HEK293 (cell line): Measurements from ENCODE around the gene ZNF486.

Experiments
- FEZF1 ChIP-seq: fragments of 450-650 bp; formaldehyde crosslinking; IDR thresholded peaks from 2 replicates; pipeline ENCODE4 v1.5.1; 2016; ENCODE audit warnings: missing biosample characterization, missing genetic modification characterization
- HOXC10 ChIP-seq: sonication (generic); formaldehyde crosslinking; IDR thresholded peaks from 2 replicates; pipeline ENCODE4 v1.8.1; 2023; ENCODE audit warnings: mild to moderate bottlenecking, missing genetic modification reagents
- KLF1 ChIP-seq: fragments of 450-650 bp; formaldehyde crosslinking; IDR thresholded peaks from 2 replicates; pipeline ENCODE4 v1.5.1; 2016; ENCODE audit warnings: missing biosample characterization, missing genetic modification characterization
- KLF16 ChIP-seq: fragments of 450-650 bp; formaldehyde crosslinking; IDR thresholded peaks from 2 replicates; pipeline ENCODE4 v1.5.1; 2017; ENCODE audit warnings: missing biosample characterization, missing genetic modification characterization
- PRDM1 ChIP-seq: fragments of 450-650 bp; formaldehyde crosslinking; IDR thresholded peaks from 2 replicates; pipeline ENCODE4; 2016; ENCODE audit warnings: missing biosample characterization, missing genetic modification characterization
- TCF7L2 ChIP-seq: IDR thresholded peaks from 2 replicates; pipeline ENCODE4 v1.6.1; 2011; ENCODE audit warnings: low read depth, mild to moderate bottlenecking, inconsistent platforms, low read length, moderate library complexity, borderline replicate concordance
- YY1 ChIP-seq: fragments of 450-650 bp; formaldehyde crosslinking; IDR thresholded peaks from 2 replicates; pipeline ENCODE4 v1.5.1; 2018; ENCODE audit warnings: missing biosample characterization, missing genetic modification characterization
- ZBTB1 ChIP-seq: fragments of 450-650 bp; formaldehyde crosslinking; IDR thresholded peaks from 2 replicates; pipeline ENCODE4 v1.5.1; 2016; ENCODE audit warnings: missing biosample characterization, missing genetic modification characterization
- ZBTB17 ChIP-seq: fragments of 450-650 bp; formaldehyde crosslinking; IDR thresholded peaks from 2 replicates; pipeline ENCODE4 v1.5.1; 2016; ENCODE audit warnings: missing biosample characterization, missing genetic modification characterization
- ZBTB8A ChIP-seq: fragments of 450-650 bp; formaldehyde crosslinking; IDR thresholded peaks from 2 replicates; pipeline ENCODE4 v1.5.1; 2016; ENCODE audit warnings: missing biosample characterization, missing genetic modification characterization
- ZNF24 ChIP-seq: fragments of 450-650 bp; formaldehyde crosslinking; IDR thresholded peaks from 2 replicates; pipeline ENCODE4 v1.5.1; 2016; ENCODE audit warnings: missing biosample characterization, missing genetic modification characterization
- ZNF398 ChIP-seq: fragments of 450-650 bp; formaldehyde crosslinking; IDR thresholded peaks from 2 replicates; pipeline ENCODE4 v1.5.1; 2017; ENCODE audit warnings: missing biosample characterization, missing genetic modification characterization
- ZNF610 ChIP-seq: fragments of 450-650 bp; formaldehyde crosslinking; IDR thresholded peaks from 2 replicates; pipeline ENCODE4 v1.5.1; 2016; ENCODE audit warnings: missing biosample characterization, missing genetic modification characterization, borderline replicate concordance
- TF ChIP-seq, protein P1 (sequence below): fragments of 450-650 bp; formaldehyde crosslinking; IDR thresholded peaks from 2 replicates; pipeline ENCODE4 v1.5.1; 2016; ENCODE audit warnings: missing biosample characterization, missing genetic modification characterization

DNA sequence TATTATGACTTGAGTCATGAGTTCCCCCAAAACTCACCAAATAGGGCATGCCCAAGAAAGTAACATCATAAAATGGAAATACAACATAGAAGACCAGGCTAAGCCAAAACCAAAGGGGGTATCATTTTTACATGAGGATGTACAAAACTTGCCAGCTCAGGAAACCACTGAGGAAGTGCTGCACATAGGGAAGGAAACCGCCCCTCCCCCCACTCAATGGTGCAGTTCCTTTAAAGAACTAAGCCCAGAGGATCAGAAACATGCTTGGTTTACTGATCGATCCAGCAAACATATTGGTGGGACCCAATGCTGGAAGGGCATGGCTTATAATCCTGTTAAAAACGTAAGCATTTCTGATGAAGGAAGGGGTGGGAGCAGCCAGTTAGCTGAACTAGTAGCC lies 4.2 kb upstream of the ZNF486 start:
- TF ChIP-seq KLF1 (no peak), KLF16 (tag by site-specific recombination) (no peak), FEZF1 (tag by site-specific recombination) (no peak), PRDM1 (tag by site-specific recombination) (no peak), ZBTB17 (tag by site-specific recombination) (no peak), HOXC10 (CRISPR knock-in tag) (no peak), TCF7L2 (no peak), YY1 (tag by site-specific recombination) (no peak), ZBTB1 (tag by site-specific recombination) (no peak), ZNF398 (no peak), ZBTB8A (tag by site-specific recombination) (no peak), ZNF24 (tag by site-specific recombination) (no peak), ZNF610 (tag by site-specific recombination) (no peak)
- TF ChIP-seq, protein P1, sequence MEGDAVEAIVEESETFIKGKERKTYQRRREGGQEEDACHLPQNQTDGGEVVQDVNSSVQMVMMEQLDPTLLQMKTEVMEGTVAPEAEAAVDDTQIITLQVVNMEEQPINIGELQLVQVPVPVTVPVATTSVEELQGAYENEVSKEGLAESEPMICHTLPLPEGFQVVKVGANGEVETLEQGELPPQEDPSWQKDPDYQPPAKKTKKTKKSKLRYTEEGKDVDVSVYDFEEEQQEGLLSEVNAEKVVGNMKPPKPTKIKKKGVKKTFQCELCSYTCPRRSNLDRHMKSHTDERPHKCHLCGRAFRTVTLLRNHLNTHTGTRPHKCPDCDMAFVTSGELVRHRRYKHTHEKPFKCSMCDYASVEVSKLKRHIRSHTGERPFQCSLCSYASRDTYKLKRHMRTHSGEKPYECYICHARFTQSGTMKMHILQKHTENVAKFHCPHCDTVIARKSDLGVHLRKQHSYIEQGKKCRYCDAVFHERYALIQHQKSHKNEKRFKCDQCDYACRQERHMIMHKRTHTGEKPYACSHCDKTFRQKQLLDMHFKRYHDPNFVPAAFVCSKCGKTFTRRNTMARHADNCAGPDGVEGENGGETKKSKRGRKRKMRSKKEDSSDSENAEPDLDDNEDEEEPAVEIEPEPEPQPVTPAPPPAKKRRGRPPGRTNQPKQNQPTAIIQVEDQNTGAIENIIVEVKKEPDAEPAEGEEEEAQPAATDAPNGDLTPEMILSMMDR, result no peak
